ENCODE data around the gene CD4.

DNA sequence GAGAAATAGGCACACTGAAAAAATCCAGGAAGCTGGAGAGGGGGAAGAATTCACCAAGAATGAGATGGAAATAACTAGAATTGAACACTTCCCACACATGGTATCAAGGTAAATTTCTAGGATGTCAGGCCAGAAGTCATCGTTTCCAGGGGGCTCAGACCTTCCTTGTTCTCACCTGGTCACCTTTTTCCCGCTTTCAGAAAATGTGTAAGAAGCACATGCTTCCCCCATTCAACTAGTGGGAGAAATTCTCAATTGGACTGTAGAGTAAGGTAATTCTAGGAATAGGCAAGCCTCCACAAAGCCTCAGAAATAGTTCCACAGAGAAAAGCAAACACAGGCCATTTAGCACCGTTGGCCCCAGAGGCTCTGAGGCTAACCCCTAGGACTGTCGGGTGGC lies 25.9 kb upstream of the CD4 start:
- TF ChIP-seq POLR2A (IDR thresholded peaks at IDR 0.05; ENCODE audit: low read depth, low read length) (no peak), GATA2 (IDR thresholded peaks at IDR 0.05; ENCODE audit: insufficient read depth, insufficient read length, low read depth, low read length) (no peak), EZH2 (IDR thresholded peaks at IDR 0.05; ENCODE audit: borderline replicate concordance, low read depth, low read length, severe bottlenecking) (no peak), CTCF (IDR thresholded peaks at IDR 0.05; ENCODE audit: extremely low read depth in 1 of 2, insufficient read depth in 1 of 2, low read depth in 1 of 2, low read length in 2 of 2) (no peak)
